ENCODE data around the gene LIG1. TPM values are rescaled to one million over a fixed set of nuclear protein-coding genes. Genes with fewer than 3 reads are reported as not detected.

Gene LIG1
- total and polyA plus RNA-seq, 9 of the 15 experiments (the other 6 are each of a cell fraction or from before 2014, with no cell fraction given) = 9.6 to 114 (median 71.1) TPM

DNA sequence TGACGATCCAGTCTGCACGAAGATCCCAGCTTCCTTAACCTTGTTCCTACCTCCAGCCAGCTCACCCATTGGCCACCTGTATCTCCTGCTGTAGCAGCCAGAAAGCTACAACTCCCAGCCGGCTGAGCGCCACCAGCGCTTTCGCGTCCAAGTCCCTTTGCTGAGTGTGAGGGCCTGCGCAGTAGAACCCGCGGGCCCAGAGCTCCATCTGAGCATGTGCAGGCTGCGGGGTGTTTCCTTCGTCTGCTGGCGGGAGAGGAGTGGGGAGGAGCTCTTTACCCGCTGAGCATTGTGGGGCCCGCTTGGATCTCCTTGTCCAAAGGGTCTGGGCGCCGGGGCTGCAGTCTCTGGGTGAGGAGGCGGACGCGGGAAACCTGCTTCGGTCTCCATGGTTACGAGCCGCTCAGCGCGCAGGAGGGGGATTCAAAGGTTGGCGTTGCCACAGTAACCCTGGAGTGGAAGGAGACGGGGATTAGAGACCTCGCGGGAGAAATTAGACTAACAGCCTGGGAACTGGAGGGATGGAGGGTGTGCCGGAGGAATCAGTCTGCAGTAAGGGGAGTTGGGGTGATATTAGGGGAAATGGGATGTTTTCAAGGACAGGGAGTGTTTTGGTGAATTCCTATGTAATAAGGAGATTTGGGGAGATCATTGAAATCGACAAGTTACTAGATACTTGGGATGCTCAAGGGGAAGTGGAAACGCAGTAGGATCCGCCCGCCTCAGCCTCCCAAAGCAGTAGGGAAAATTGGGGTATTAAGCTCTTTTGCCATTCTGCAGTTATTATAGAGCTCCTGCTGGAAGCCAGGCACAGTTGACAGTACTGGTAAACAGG is 33.9 kb upstream of the LIG1 start (continued):
- TF ChIP-seq, protein P1, sequence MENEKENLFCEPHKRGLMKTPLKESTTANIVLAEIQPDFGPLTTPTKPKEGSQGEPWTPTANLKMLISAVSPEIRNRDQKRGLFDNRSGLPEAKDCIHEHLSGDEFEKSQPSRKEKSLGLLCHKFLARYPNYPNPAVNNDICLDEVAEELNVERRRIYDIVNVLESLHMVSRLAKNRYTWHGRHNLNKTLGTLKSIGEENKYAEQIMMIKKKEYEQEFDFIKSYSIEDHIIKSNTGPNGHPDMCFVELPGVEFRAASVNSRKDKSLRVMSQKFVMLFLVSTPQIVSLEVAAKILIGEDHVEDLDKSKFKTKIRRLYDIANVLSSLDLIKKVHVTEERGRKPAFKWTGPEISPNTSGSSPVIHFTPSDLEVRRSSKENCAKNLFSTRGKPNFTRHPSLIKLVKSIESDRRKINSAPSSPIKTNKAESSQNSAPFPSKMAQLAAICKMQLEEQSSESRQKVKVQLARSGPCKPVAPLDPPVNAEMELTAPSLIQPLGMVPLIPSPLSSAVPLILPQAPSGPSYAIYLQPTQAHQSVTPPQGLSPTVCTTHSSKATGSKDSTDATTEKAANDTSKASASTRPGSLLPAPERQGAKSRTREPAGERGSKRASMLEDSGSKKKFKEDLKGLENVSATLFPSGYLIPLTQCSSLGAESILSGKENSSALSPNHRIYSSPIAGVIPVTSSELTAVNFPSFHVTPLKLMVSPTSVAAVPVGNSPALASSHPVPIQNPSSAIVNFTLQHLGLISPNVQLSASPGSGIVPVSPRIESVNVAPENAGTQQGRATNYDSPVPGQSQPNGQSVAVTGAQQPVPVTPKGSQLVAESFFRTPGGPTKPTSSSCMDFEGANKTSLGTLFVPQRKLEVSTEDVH (IDR thresholded peaks at IDR 0.05; ENCODE audit: low read depth, partially characterized antibody) = peak; percentile 93
- no peak for TF ChIP-seq SRSF7 (optimal IDR thresholded peaks at IDR 0.05; ENCODE audit: low read depth, low read length)
- TF ChIP-seq ZNF431 (CRISPR knock-in tag; IDR thresholded peaks at IDR 0.05) = peak; percentile 90
- TF ChIP-seq ZNF444 (CRISPR knock-in tag; IDR thresholded peaks at IDR 0.05) = peak; percentile 74; the same call in 1 of the 2 replicates
- 0 out of 4 replicates have a peak, but pooled peaks of 1 of the 2 experiments have one; percentile 16 for TF ChIP-seq TBL1XR1 (IDR thresholded peaks at IDR 0.05; ENCODE audit: low read length in 2 of 2)
- TF ChIP-seq RCOR1 (IDR thresholded peaks at IDR 0.05; ENCODE audit: borderline replicate concordance in 1 of 2, low read depth in 2 of 2, low read length in 2 of 2) = 0 out of 4 replicates have a peak, but pooled peaks of 1 of the 2 experiments have one; percentile 21
- TF ChIP-seq E2F3 (CRISPR knock-in tag; IDR thresholded peaks at IDR 0.05) = peak; percentile 83; the same call in 1 of the 2 replicates
- 0 out of 2 replicates have a peak, but pooled peaks have one; percentile 5 for TF ChIP-seq ZNF57 (CRISPR knock-in tag; IDR thresholded peaks at IDR 0.05)
- TF ChIP-seq THRB (CRISPR knock-in tag; conservative IDR thresholded peaks at IDR 0.05) = peak; percentile 94
- TF ChIP-seq ZNF253 (CRISPR knock-in tag; conservative IDR thresholded peaks at IDR 0.05) = no peak
- peak; percentile 32; the same call in 1 of the 2 replicates for TF ChIP-seq ZNF407 (IDR thresholded peaks at IDR 0.05; ENCODE audit: low read depth)
- 0 out of 2 replicates have a peak, but pooled peaks have one; percentile 60 for TF ChIP-seq KLF10 (CRISPR knock-in tag; IDR thresholded peaks at IDR 0.05)
- TF ChIP-seq ZNF232 (CRISPR knock-in tag; IDR thresholded peaks at IDR 0.05) = peak; percentile 93
- TF ChIP-seq SP1 (CRISPR knock-in tag; IDR thresholded peaks at IDR 0.05) = peak; percentile 19; the same call in 1 of the 2 replicates
- TF ChIP-seq CTBP1 (IDR thresholded peaks at IDR 0.05; ENCODE audit: borderline replicate concordance) = peak; percentile 54

Data from K562 (cell line).